Endothelial cell of umbilical vein (primary cell): ENCODE measurements around the gene NUDCD3. TPM values are rescaled to one million over a fixed set of nuclear protein-coding genes. Genes with fewer than 3 reads are reported as not detected.

ENCODE experiments used
- BruUV-seq: library from RNA; stranded (reverse); fragments of 400-500 nt; replicated peaks from 2 replicates; lab custom pipeline; 2021; lab: Mats Ljungman, UMichigan
- CTCF ChIA-PET: fragments of 300-600, 350-600 bp; sonication (Branson Sonifier 250); formaldehyde crosslinking; loops from one replicate; lab custom pipeline; 2021; ENCODE audit warnings: antibody characterized with exemption, inconsistent platforms; lab: Charles Lee
- POLR2A ChIA-PET: fragments of 300-600, 350-600 bp; sonication (Branson Sonifier 250); formaldehyde crosslinking; loops from one replicate; lab custom pipeline; 2021; ENCODE audit warnings: antibody characterized with exemption, inconsistent platforms; lab: Charles Lee
- DNase-seq: peaks from one replicate; pipeline ENCODE4 v3.0.0-alpha.2; 2011; ENCODE audit warnings: low read depth, low spot score
- FAIRE-seq: peaks from 2 replicates; lab custom pipeline; 2011; peaks lifted over from hg19 to GRCh38; lab: Jason Lieb, UNC
- H2AFZ ChIP-seq: 2 replicates; pipeline ENCODE4 v1.6.0; 2012; ENCODE audit warnings: low read depth, low read length, control low read depth, inconsistent platforms
- H3K27ac ChIP-seq: 2 replicates; pipeline ENCODE4 v1.5.1; 2011; ENCODE audit warnings: low read depth, mild to moderate bottlenecking, control low read depth, low read length, moderate library complexity; ENCODE audit not compliant: insufficient read depth
- H3K27me3 ChIP-seq, 2 experiments: 2 replicates each; pipeline versions ENCODE4 v1.6.0 to v1.6.1; 2011; ENCODE audit warnings: low read length in 2 of 2, mixed read lengths in 1 of 2; ENCODE audit not compliant: control insufficient read depth in 2 of 2, insufficient read depth in 2 of 2
- H3K36me3 ChIP-seq, 2 experiments: 2 replicates in 1 of 2; 3 replicates in 1 of 2; pipeline ENCODE4 v1.5.1; 2011; ENCODE audit warnings: low read length in 2 of 2, mild to moderate bottlenecking in 1 of 2, moderate library complexity in 1 of 2; ENCODE audit not compliant: control insufficient read depth in 2 of 2, insufficient read depth in 2 of 2; ENCODE audit errors: extremely low read depth in 1 of 2
- H3K4me1 ChIP-seq: 3 replicates; pipeline ENCODE4 v1.5.1; 2011; ENCODE audit warnings: mild to moderate bottlenecking, low read length; ENCODE audit not compliant: control insufficient read depth, insufficient read depth; ENCODE audit errors: extremely low read depth
- H3K4me2 ChIP-seq: 2 replicates; pipeline ENCODE4 v1.6.1; 2011; ENCODE audit warnings: low read length, control low read depth, mixed read lengths; ENCODE audit not compliant: insufficient read depth
- H3K4me3 ChIP-seq, 3 experiments: fragments of 200-600 bp in 1 of 3; sonication (generic), shearing (Covaris generic) in 1 of 3; replicated peaks in 1 of 3; 2 replicates each; pipeline ENCODE4 v1.5.1; 2011 to 2016; ENCODE audit warnings: control low read depth in 3 of 3, low read length in 3 of 3, mild to moderate bottlenecking in 2 of 3, inconsistent platforms in 1 of 3, low read depth in 1 of 3, moderate library complexity in 1 of 3; ENCODE audit not compliant: insufficient read depth in 1 of 3
- H3K79me2 ChIP-seq: 2 replicates; pipeline ENCODE4 v1.6.0; 2012; ENCODE audit warnings: low read length, inconsistent platforms; ENCODE audit not compliant: control insufficient read depth, insufficient read depth
- H3K9ac ChIP-seq: replicated peaks from 2 replicates; pipeline ENCODE3; 2011; ENCODE audit warnings: low read length, control low read depth; ENCODE audit not compliant: insufficient read depth; ENCODE audit errors: extremely low read depth
- H3K9me1 ChIP-seq: replicated peaks from 3 replicates; pipeline ENCODE4 v1.6.0; 2011; ENCODE audit warnings: mild to moderate bottlenecking, low read length; ENCODE audit not compliant: control insufficient read depth, insufficient read depth; ENCODE audit errors: extremely low read depth
- H3K9me3 ChIP-seq: replicated peaks from 2 replicates; pipeline ENCODE4 v1.5.1; 2012; ENCODE audit warnings: low read length, inconsistent platforms; ENCODE audit not compliant: control insufficient read depth, insufficient read depth
- H4K20me1 ChIP-seq: replicated peaks from 2 replicates; pipeline ENCODE3; 2011; ENCODE audit warnings: mild to moderate bottlenecking, low read length; ENCODE audit not compliant: control insufficient read depth, insufficient read depth; ENCODE audit errors: extremely low read depth
- EZH2 ChIP-seq: IDR thresholded peaks from 2 replicates; pipeline ENCODE4 v1.6.1; 2012; ENCODE audit warnings: borderline replicate concordance, low read depth, mild to moderate bottlenecking, moderate library complexity, low read length, inconsistent platforms; ENCODE audit not compliant: severe bottlenecking
- GATA2 ChIP-seq: IDR thresholded peaks from 2 replicates; pipeline ENCODE4 v1.7.0; 2011; ENCODE audit warnings: low read depth, mild to moderate bottlenecking, moderate library complexity, mixed read lengths, low read length; ENCODE audit not compliant: insufficient read length, insufficient read depth
- JUN ChIP-seq: IDR thresholded peaks from 2 replicates; pipeline ENCODE4 v1.6.1; 2011; ENCODE audit warnings: borderline replicate concordance, low read depth; ENCODE audit not compliant: insufficient read length, insufficient read depth
- MYC ChIP-seq: IDR thresholded peaks from one replicate; pipeline ENCODE4 v1.6.1; 2011; ENCODE audit warnings: mild to moderate bottlenecking, low read depth, low read length
- POLR2A ChIP-seq: IDR thresholded peaks from 2 replicates; pipeline ENCODE4 v1.6.1; 2012; ENCODE audit warnings: low read depth, mild to moderate bottlenecking, control low read depth, low read length
- dilution Hi-C: fragments of 300-500 bp; cut with MboI; formaldehyde crosslinking; loops from one replicate; pipeline ENCODE4 v1.15.0; 2019; ENCODE audit warnings: low sequenced_read_pairs; ENCODE audit not compliant: extremely low pct_ligation_motif_present
- intact Hi-C: fragments of 100-400 bp; cut with micrococcal nuclease; formaldehyde crosslinking; loops from one replicate; pipeline ENCODE4 v1.10.0; 2022
- polyA plus RNA-seq, 4 experiments: library from polyadenylated mRNA; depleted of rRNA in 3 of 4; stranded (reverse) in 3 of 4; unstranded in 1 of 4; fragments of >200 nt; gene quantifications; 2 replicates each; pipeline versions ENCODE4 v1.2.1 to v1.2.3, GENCODE V29; 2011 to 2012; ENCODE audit warnings: missing spikeins in 1 of 4
- total RNA-seq: library from RNA; stranded (reverse); gene quantifications from 2 replicates; pipeline ENCODE4 v1.2.3, GENCODE V29; 2021
- TF ChIP-seq, protein P1 (sequence below), 2 donors: IDR thresholded peaks; 1 replicate in 1 of 2; 2 replicates in 1 of 2; pipeline ENCODE4 v1.5.1; 2011; ENCODE audit warnings: low read length in 2 of 2, mild to moderate bottlenecking in 2 of 2, moderate library complexity in 2 of 2, control low read depth in 1 of 2, inconsistent platforms in 1 of 2, low read depth in 1 of 2; ENCODE audit not compliant: insufficient read depth in 1 of 2; ENCODE audit errors: extremely low read depth in 1 of 2
- TF ChIP-seq, protein P2 (sequence below): IDR thresholded peaks from 2 replicates; pipeline ENCODE4 v1.6.1; 2011; ENCODE audit not compliant: insufficient read depth, insufficient read length

The NUDCD3 gene
- total and polyA plus RNA-seq, 2 donors (not counting 3 experiments of a cell fraction or from before 2014, with no cell fraction given): 50.6 to 137 TPM

DNA sequence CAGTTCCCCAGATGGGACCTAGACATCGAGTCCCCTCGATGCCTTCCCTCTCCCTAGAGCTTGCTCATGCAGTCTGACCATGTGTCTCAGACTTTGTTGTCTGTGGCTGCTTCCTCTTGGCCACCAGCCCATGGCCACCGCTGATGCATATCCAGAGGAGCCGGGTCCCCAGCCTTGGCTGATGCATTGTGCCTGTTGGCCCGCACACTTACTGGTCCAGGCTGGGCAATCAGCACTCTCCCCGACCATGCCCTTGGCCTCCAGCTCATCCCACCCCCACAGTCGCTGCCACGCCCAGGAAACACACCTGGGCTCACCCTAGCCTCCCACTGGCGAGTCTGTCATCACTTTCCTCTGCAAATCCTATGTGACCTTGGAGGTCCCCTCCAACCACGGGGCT lies 40.5 kb upstream of the NUDCD3 start:
- dilution Hi-C loops (no loop called here), intact Hi-C loops (no loop called here)
- TF ChIP-seq, protein P1, sequence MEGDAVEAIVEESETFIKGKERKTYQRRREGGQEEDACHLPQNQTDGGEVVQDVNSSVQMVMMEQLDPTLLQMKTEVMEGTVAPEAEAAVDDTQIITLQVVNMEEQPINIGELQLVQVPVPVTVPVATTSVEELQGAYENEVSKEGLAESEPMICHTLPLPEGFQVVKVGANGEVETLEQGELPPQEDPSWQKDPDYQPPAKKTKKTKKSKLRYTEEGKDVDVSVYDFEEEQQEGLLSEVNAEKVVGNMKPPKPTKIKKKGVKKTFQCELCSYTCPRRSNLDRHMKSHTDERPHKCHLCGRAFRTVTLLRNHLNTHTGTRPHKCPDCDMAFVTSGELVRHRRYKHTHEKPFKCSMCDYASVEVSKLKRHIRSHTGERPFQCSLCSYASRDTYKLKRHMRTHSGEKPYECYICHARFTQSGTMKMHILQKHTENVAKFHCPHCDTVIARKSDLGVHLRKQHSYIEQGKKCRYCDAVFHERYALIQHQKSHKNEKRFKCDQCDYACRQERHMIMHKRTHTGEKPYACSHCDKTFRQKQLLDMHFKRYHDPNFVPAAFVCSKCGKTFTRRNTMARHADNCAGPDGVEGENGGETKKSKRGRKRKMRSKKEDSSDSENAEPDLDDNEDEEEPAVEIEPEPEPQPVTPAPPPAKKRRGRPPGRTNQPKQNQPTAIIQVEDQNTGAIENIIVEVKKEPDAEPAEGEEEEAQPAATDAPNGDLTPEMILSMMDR (IDR thresholded peaks at IDR 0.05; ENCODE audit: extremely low read depth in 1 of 2, insufficient read depth in 1 of 2, low read depth in 1 of 2, low read length in 2 of 2): no peak
- TF ChIP-seq EZH2: no peak
- TF ChIP-seq GATA2: no peak
- no peak for TF ChIP-seq MYC
- Histone ChIP-seq H3K9ac (no peak overlapping the region), H3K36me3 (no peaks in the 10 kb centered on the region), H2AFZ (no peak overlapping the region), H3K79me2 (no peaks in the 10 kb centered on the region), H3K4me1 (no peaks in the 10 kb centered on the region), H3K27me3 (no peaks in the 10 kb centered on the region), H3K4me2 (no peak overlapping the region), H3K9me1 (no peaks in the 10 kb centered on the region), H4K20me1 (no peaks in the 10 kb centered on the region), H3K27ac (no peak overlapping the region), H3K9me3 (no peaks in the 10 kb centered on the region), H3K4me3 (no peak overlapping the region)
- DNase-seq: no peak
- no peak for FAIRE-seq
- BruUV-seq: no TSS peak
- ChIA-PET CTCF (no interaction called here), POLR2A (no interaction called here)

DNA sequence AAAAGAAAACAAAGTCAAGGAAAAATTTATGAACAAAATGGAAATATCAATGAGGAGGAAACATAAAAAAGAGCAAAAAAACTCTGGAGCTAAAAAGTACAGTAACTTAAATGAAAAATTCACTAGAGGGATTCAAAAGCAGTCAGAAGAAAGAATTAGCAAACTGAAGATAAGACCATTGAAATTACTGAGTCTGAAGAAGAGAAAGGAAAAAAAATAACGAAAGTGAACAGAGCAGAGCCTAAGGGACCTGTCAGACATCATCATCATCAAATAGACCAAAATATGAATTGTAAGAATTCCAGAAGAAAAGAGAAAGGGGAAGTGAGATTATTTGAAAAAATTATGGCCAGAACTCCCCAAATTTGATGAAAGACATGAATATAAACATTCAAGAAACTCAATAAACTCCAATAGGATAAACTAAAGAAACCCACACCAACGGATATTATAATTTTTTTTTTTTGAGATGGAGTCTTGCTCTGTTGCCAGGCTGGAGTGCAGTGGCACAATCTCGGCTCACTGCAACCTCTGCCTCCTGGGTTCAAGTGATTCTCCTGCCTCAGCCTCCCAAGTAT lies 34.4 kb upstream of the NUDCD3 start:
- Histone ChIP-seq H2AFZ (no peak overlapping the region), H3K9me3 (no peaks in the 10 kb centered on the region), H3K9me1 (no peaks in the 10 kb centered on the region), H3K4me3 (no peak overlapping the region), H3K4me2 (no peak overlapping the region), H3K36me3 (no peaks in the 10 kb centered on the region), H3K27ac (no peak overlapping the region), H3K79me2 (no peaks in the 10 kb centered on the region), H3K4me1 (no peaks in the 10 kb centered on the region), H3K9ac (no peak overlapping the region), H4K20me1 (no peaks in the 10 kb centered on the region), H3K27me3 (peaks cover 6 to 8% of the 10 kb centered on the region in 2 experiments)
- FAIRE-seq: no peak
- intact Hi-C loops: no loop called here
- no TSS peak for BruUV-seq
- ChIA-PET POLR2A (no interaction called here), CTCF (interaction anchor here (1.5 to 2.8 kb wide), 2 partner anchors 11 to 41 kb away, joined by 3 to 18 read pairs; no protein-coding TSS in a partner anchor)
- dilution Hi-C loops: no loop called here
- DNase-seq: no peak
- TF ChIP-seq, protein P1 (IDR thresholded peaks at IDR 0.05; ENCODE audit: extremely low read depth in 1 of 2, insufficient read depth in 1 of 2, low read depth in 1 of 2, low read length in 2 of 2): no peak
- TF ChIP-seq POLR2A: no peak
- no peak for TF ChIP-seq EZH2
- TF ChIP-seq, protein P2, sequence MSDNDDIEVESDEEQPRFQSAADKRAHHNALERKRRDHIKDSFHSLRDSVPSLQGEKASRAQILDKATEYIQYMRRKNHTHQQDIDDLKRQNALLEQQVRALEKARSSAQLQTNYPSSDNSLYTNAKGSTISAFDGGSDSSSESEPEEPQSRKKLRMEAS: no peak
- TF ChIP-seq JUN: no peak
- TF ChIP-seq GATA2: no peak
